DMS79 (cell line): ENCODE data around the gene CDHR3.
"Not testable (repeated sequence)": the region's sequence is repeated elsewhere in the genome, so short reads cannot be mapped to it uniquely, and the experiment has no call there.

Experiments used
- DNase-seq: peaks from one replicate; lab custom pipeline; 2025; lab: John Stamatoyannopoulos, UW

Gene CDHR3

GRCh38 chr7:105996860-105997737 lies 34.0 kb downstream of the CDHR3 start:
- DNase-seq: no peak

GRCh38 chr7:105999256-105999655 lies 36.2 kb downstream of the CDHR3 start:
- DNase-seq: no peak

GRCh38 chr7:106001196-106001595 lies 38.1 kb downstream of the CDHR3 start:
- DNase-seq: no peak

GRCh38 chr7:106001886-106002285 lies 38.8 kb downstream of the CDHR3 start:
- no peak for DNase-seq

- no peak for DNase-seq
Observed at GRCh38 chr7:106003525-106004064, 40.5 kb downstream of the CDHR3 start.

GRCh38 chr7:106006906-106007305 lies 43.8 kb downstream of the CDHR3 start:
- DNase-seq: no peak

GRCh38 chr7:106007796-106008195 lies 44.7 kb downstream of the CDHR3 start:
- DNase-seq: not testable (repeated sequence)

- no peak for DNase-seq
Observed at GRCh38 chr7:106009503-106010226, 46.6 kb downstream of the CDHR3 start.

- DNase-seq: peak; percentile 81
Observed at GRCh38 chr7:106010331-106010730, 47.3 kb downstream of the CDHR3 start.

GRCh38 chr7:106010866-106011265 lies 47.8 kb downstream of the CDHR3 start:
- DNase-seq: no peak

GRCh38 chr7:106012184-106012583 lies 49.1 kb downstream of the CDHR3 start:
- DNase-seq: no peak

GRCh38 chr7:106012935-106013439 lies 49.9 kb downstream of the CDHR3 start:
- no peak for DNase-seq

GRCh38 chr7:106015381-106016218 lies 52.5 kb downstream of the CDHR3 start:
- DNase-seq: no peak

GRCh38 chr7:106016331-106016730 lies 53.3 kb downstream of the CDHR3 start:
- DNase-seq: no peak

- no peak for DNase-seq
Observed at GRCh38 chr7:106017657-106018056, 54.6 kb downstream of the CDHR3 start.

GRCh38 chr7:106018566-106019469 lies 55.8 kb downstream of the CDHR3 start:
- no peak for DNase-seq

GRCh38 chr7:106019470-106019820 lies 56.4 kb downstream of the CDHR3 start:
- no peak for DNase-seq

GRCh38 chr7:106021151-106022067 lies 58.3 kb downstream of the CDHR3 start:
- DNase-seq: peak; percentile 78

GRCh38 chr7:106022193-106022821 lies 59.2 kb downstream of the CDHR3 start:
- DNase-seq: peak; percentile 79
